OCI-M1 (cell line): ENCODE results near the gene RAB40C.

Experiments used
- DNase-seq: peaks from one replicate; lab custom pipeline; 2025; lab: John Stamatoyannopoulos, UW

RAB40C gene

GRCh38 chr16:575354-576196 lies 14.3 kb upstream of the RAB40C start:
- DNase-seq = no peak

GRCh38 chr16:576197-576822 lies 13.6 kb upstream of the RAB40C start:
- peak; percentile 29 for DNase-seq

GRCh38 chr16:576823-577201 lies 13.1 kb upstream of the RAB40C start:
- DNase-seq = peak; percentile 16

GRCh38 chr16:577796-578195 lies 12.1 kb upstream of the RAB40C start:
- DNase-seq = no peak

GRCh38 chr16:578232-578869 lies 11.5 kb upstream of the RAB40C start:
- no peak for DNase-seq

- peak; percentile 94 for DNase-seq
Observed at GRCh38 chr16:578870-579405, 10.9 kb upstream of the RAB40C start.

- no peak for DNase-seq
Observed at GRCh38 chr16:580141-580945, 9.5 kb upstream of the RAB40C start.

GRCh38 chr16:580946-581498 lies 8.8 kb upstream of the RAB40C start:
- DNase-seq = no peak

GRCh38 chr16:582218-582613 lies 7.7 kb upstream of the RAB40C start:
- no peak for DNase-seq

GRCh38 chr16:582614-583331 lies 7.1 kb upstream of the RAB40C start:
- no peak for DNase-seq

GRCh38 chr16:583470-583814 lies 6.4 kb upstream of the RAB40C start:
- DNase-seq = no peak

- DNase-seq = no peak
Observed at GRCh38 chr16:583815-584591, 5.9 kb upstream of the RAB40C start.

GRCh38 chr16:585351-585750 lies 4.5 kb upstream of the RAB40C start:
- DNase-seq = no peak

- no peak for DNase-seq
Observed at GRCh38 chr16:586047-586644, 3.7 kb upstream of the RAB40C start.

- peak; percentile 6 for DNase-seq
Observed at GRCh38 chr16:586645-587590, 2.9 kb upstream of the RAB40C start.

- peak; percentile 72 for DNase-seq
Observed at GRCh38 chr16:588639-588888, 1.3 kb upstream of the RAB40C start.

- DNase-seq = peak; percentile 97
Observed at GRCh38 chr16:588889-589657, 793 bp upstream of the RAB40C start.

GRCh38 chr16:590188-590814 lies 435 bp downstream of the RAB40C start:
- DNase-seq = no peak
